Neural progenitor cell (in vitro differentiated cells): ENCODE measurements around the gene CD40. TPM values are rescaled to one million over a fixed set of nuclear protein-coding genes. Genes with fewer than 3 reads are reported as not detected.

Experiments
- DNase-seq: peaks from one replicate; pipeline ENCODE4 v3.0.0-alpha.2; 2016; ENCODE audit warnings: low spot score
- H2AFZ ChIP-seq: fragments of 200-600 bp; sonication (generic); replicated peaks from 2 replicates; pipeline ENCODE4 v1.6.1; 2016; ENCODE audit warnings: antibody characterized with exemption
- H3F3A ChIP-seq: fragments of 200-600 bp; sonication (generic); 2 replicates; pipeline ENCODE4 v1.6.1; 2016; ENCODE audit warnings: antibody characterized with exemption, low read depth
- H3K27ac ChIP-seq: fragments of 200-600 bp; sonication (generic); 2 replicates; pipeline ENCODE4 v1.5.1; 2016; ENCODE audit warnings: mild to moderate bottlenecking
- H3K27me3 ChIP-seq: fragments of 200-600 bp; sonication (generic); 2 replicates; pipeline ENCODE4 v1.6.1; 2016; ENCODE audit warnings: mild to moderate bottlenecking, moderate library complexity
- H3K36me3 ChIP-seq: fragments of 200-600 bp; sonication (generic); 2 replicates; pipeline ENCODE4 v1.5.1; 2016
- H3K4me1 ChIP-seq: fragments of 200-600 bp; sonication (generic); 2 replicates; pipeline ENCODE4 v1.6.1; 2016; ENCODE audit warnings: mixed run types
- H3K4me2 ChIP-seq: fragments of 200-600 bp; sonication (generic); 2 replicates; pipeline ENCODE4 v1.6.1; 2016
- H3K4me3 ChIP-seq: fragments of 200-600 bp; sonication (generic); 2 replicates; pipeline ENCODE4 v1.5.1; 2016
- H3K79me2 ChIP-seq: fragments of 200-600 bp; sonication (generic); 2 replicates; pipeline ENCODE4 v1.6.1; 2016; ENCODE audit warnings: low read depth
- H3K9ac ChIP-seq: fragments of 200-600 bp; sonication (generic); 2 replicates; pipeline ENCODE4 v1.6.1; 2016
- H3K9me3 ChIP-seq: fragments of 200-600 bp; sonication (generic); 2 replicates; pipeline ENCODE4 v1.5.1; 2016; ENCODE audit warnings: low read depth
- H4K20me1 ChIP-seq: fragments of 200-600 bp; sonication (generic); 2 replicates; pipeline ENCODE4 v1.6.1; 2016; ENCODE audit warnings: low read depth
- H3K27ac Mint-ChIP-seq: 3 replicates; pipeline ENCODE4 v1.8.0; 2021; ENCODE audit warnings: mixed read lengths
- H3K27me3 Mint-ChIP-seq: 2 replicates; pipeline ENCODE4 v1.8.0; 2022; ENCODE audit warnings: low read depth, mild to moderate bottlenecking, inconsistent platforms, moderate library complexity, mixed read lengths; ENCODE audit not compliant: insufficient read depth
- H3K36me3 Mint-ChIP-seq: 3 replicates; pipeline ENCODE4 v1.8.0; 2021; ENCODE audit warnings: mixed read lengths
- H3K4me1 Mint-ChIP-seq: 3 replicates; pipeline ENCODE4 v1.8.0; 2021; ENCODE audit warnings: mixed read lengths
- H3K4me3 Mint-ChIP-seq: 3 replicates; pipeline ENCODE4 v1.8.0; 2021; ENCODE audit warnings: mild to moderate bottlenecking, moderate library complexity, mixed read lengths
- H3K9me3 Mint-ChIP-seq: 3 replicates; pipeline ENCODE4 v1.8.0; 2020; ENCODE audit warnings: mixed read lengths
- EZH2 ChIP-seq: fragments of 200-600 bp; sonication (generic); IDR thresholded peaks from 2 replicates; pipeline ENCODE4 v1.6.1; 2017; ENCODE audit warnings: antibody characterized with exemption, mild to moderate bottlenecking, moderate library complexity
- EZH2phosphoT487 ChIP-seq: fragments of 200-600 bp; sonication (generic); IDR thresholded peaks from 2 replicates; pipeline ENCODE4 v1.6.1; 2017; ENCODE audit warnings: antibody characterized with exemption
- total RNA-seq: library from RNA; depleted of rRNA; stranded (reverse); fragments of >200 nt; gene quantifications from 2 replicates; pipeline ENCODE4 v1.2.3, GENCODE V29; 2015; ENCODE audit warnings: low replicate concordance
- TF ChIP-seq, protein P1 (sequence below): fragments of 200-600 bp; sonication (generic); IDR thresholded peaks from 2 replicates; pipeline ENCODE4 v1.5.1; 2017; ENCODE audit warnings: antibody characterized with exemption, mild to moderate bottlenecking

Gene CD40
- total RNA-seq, 1 donor from 2014 or later, result 11.0 TPM

DNA sequence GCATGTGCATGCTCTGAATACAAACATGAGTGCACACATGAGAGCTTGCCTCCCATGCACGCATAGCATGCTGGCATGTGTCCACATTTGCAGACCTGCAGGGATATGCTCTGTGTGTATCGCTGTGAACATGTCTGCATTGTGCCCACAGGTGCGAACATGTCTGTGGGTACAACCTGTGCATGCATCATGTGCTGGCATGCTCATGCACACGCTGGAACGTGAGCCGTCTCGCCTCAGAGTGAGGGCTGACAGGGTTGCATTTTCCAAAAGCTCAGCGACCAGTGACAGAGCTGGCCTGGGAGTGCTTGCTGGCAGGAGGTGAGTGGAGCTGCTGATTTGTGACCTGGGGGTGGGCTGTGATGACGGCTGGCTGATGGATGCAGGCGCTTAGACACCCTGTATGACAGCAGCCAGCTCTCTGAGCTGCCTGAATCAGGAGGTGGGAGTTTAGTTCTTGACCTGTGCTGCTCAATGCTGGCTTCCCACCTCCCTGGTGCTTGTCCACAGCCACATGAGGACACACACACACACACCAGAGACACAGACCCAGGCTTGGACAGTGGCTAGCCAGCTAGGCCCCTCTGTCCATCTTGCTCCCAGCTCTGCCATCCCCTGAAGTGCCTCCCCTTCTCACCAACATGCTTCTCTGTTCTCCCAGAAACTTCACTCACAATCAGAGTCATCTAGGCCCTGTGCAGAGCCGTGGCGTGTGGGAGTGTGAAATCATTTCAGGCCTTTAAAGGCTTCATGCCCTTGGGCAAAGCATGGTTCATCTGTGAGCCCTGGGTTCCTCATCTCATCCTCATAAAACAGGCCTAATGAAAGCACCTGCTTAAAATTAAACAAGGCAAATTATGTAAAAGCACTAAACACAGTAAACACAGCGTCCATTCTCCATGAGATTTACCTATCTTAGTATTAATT, 51.4 kb downstream of the CD40 start:
- peaks cover 33% of the 10 kb centered on the region for H3K27me3 Mint-ChIP-seq
- no peaks in the 10 kb centered on the region for H3K36me3 ChIP-seq
- no peak overlapping the region for H2AFZ ChIP-seq
- no peaks in the 10 kb centered on the region for H3K36me3 Mint-ChIP-seq
- H3K27ac Mint-ChIP-seq, result no peak overlapping the region
- no peak overlapping the region for H3K4me3 Mint-ChIP-seq
- H3K27me3 ChIP-seq, result peaks cover 41% of the 10 kb centered on the region
- no peak overlapping the region for H3K4me3 ChIP-seq
- H3K4me2 ChIP-seq, result no peak overlapping the region
- H3K4me1 Mint-ChIP-seq, result peaks cover 22% of the 10 kb centered on the region
- H4K20me1 ChIP-seq, result no peaks in the 10 kb centered on the region
- no peak overlapping the region for H3K9ac ChIP-seq
- no peaks in the 10 kb centered on the region for H3K9me3 Mint-ChIP-seq
- H3F3A ChIP-seq, result no peaks in the 10 kb centered on the region
- TF ChIP-seq EZH2phosphoT487 (no peak), EZH2 (no peak)
- TF ChIP-seq, protein P1, sequence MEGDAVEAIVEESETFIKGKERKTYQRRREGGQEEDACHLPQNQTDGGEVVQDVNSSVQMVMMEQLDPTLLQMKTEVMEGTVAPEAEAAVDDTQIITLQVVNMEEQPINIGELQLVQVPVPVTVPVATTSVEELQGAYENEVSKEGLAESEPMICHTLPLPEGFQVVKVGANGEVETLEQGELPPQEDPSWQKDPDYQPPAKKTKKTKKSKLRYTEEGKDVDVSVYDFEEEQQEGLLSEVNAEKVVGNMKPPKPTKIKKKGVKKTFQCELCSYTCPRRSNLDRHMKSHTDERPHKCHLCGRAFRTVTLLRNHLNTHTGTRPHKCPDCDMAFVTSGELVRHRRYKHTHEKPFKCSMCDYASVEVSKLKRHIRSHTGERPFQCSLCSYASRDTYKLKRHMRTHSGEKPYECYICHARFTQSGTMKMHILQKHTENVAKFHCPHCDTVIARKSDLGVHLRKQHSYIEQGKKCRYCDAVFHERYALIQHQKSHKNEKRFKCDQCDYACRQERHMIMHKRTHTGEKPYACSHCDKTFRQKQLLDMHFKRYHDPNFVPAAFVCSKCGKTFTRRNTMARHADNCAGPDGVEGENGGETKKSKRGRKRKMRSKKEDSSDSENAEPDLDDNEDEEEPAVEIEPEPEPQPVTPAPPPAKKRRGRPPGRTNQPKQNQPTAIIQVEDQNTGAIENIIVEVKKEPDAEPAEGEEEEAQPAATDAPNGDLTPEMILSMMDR, result no peak
- H3K79me2 ChIP-seq, result no peaks in the 10 kb centered on the region
- H3K9me3 ChIP-seq, result no peaks in the 10 kb centered on the region
- no peak overlapping the region for H3K27ac ChIP-seq
- DNase-seq, result no peak
- H3K4me1 ChIP-seq, result peaks cover under 1% of the 10 kb centered on the region

DNA sequence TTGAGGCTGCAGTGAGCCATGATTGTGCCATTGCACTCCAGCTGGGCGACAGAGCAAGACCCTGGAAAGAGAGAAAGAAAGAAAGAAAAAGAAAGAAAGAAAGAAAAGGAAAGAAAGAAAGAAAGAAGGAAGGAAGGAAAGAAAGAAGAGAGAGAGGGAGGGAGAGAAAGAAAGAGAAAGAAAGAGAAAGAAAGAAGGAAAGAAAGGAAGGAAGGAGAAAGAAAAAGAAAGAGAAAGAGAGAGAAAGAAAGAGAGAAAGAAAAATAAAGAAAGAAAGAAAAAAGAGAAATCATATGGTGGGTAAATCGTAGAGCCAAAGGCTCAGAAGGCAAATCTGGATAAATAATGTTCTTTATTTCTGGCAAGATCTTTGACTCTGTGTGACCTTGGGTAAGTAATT, 53.4 kb downstream of the CD40 start:
- Histone ChIP-seq H3K4me1 (no peaks in the 10 kb centered on the region), H3K4me2 (no peak overlapping the region), H3K9ac (no peak overlapping the region), H3K79me2 (no peaks in the 10 kb centered on the region), H3K4me3 (no peak overlapping the region), H4K20me1 (no peaks in the 10 kb centered on the region), H3K9me3 (no peaks in the 10 kb centered on the region), H3K36me3 (no peaks in the 10 kb centered on the region), H2AFZ (no peak overlapping the region), H3K27ac (no peak overlapping the region), H3K27me3 (peaks cover 61% of the 10 kb centered on the region), H3F3A (peaks cover 10% of the 10 kb centered on the region)
- Mint-ChIP-seq H3K27ac (no peak overlapping the region), H3K4me3 (no peak overlapping the region), H3K9me3 (no peaks in the 10 kb centered on the region), H3K4me1 (peaks cover 12% of the 10 kb centered on the region), H3K36me3 (no peaks in the 10 kb centered on the region), H3K27me3 (peaks cover 42% of the 10 kb centered on the region)
- TF ChIP-seq, protein P1, result no peak
- TF ChIP-seq EZH2, result no peak
- TF ChIP-seq EZH2phosphoT487, result no peak
- DNase-seq, result no peak

DNA sequence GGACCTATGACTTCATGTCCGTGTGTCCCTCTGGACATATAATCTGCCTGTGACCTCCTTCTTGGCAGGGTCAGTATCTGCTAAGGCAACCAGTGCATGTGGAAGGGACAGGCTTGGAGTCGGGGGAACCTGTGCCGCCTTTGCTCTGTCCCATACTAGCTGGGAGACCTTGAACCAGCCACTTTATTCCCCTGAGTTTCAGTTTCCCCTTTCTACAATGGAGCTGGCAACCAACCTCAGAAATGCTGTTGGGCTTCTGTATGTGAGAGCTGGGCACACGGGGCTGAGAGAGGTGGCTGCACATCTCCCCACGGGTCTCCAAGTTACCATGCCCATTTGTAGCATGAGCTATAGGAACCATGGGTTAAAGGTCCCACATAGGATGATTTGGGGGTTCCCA, 53.8 kb downstream of the CD40 start:
- TF ChIP-seq, protein P1, result no peak
- TF ChIP-seq EZH2 (no peak), EZH2phosphoT487 (no peak)
- H3F3A ChIP-seq, result peaks cover 10% of the 10 kb centered on the region
- H3K9me3 ChIP-seq, result no peaks in the 10 kb centered on the region
- H3K27ac Mint-ChIP-seq, result no peak overlapping the region
- H3K9me3 Mint-ChIP-seq, result no peaks in the 10 kb centered on the region
- H3K27me3 ChIP-seq, result peaks cover 65% of the 10 kb centered on the region
- no peak overlapping the region for H3K4me2 ChIP-seq
- H3K79me2 ChIP-seq, result no peaks in the 10 kb centered on the region
- H3K27ac ChIP-seq, result no peak overlapping the region
- no peak overlapping the region for H3K4me3 Mint-ChIP-seq
- no peak for DNase-seq
- no peaks in the 10 kb centered on the region for H3K4me1 ChIP-seq
- peaks cover 40% of the 10 kb centered on the region for H3K27me3 Mint-ChIP-seq
- H3K9ac ChIP-seq, result no peak overlapping the region
- peaks cover 8% of the 10 kb centered on the region for H3K4me1 Mint-ChIP-seq
- no peaks in the 10 kb centered on the region for H4K20me1 ChIP-seq
- no peak overlapping the region for H2AFZ ChIP-seq
- H3K36me3 ChIP-seq, result no peaks in the 10 kb centered on the region
- no peaks in the 10 kb centered on the region for H3K36me3 Mint-ChIP-seq
- no peak overlapping the region for H3K4me3 ChIP-seq
